Tibial nerve (tissue), 4 donors: ENCODE results near the gene GNAQ. TPM values are rescaled to one million over a fixed set of nuclear protein-coding genes. Genes with fewer than 3 reads are reported as not detected.

Source experiments
- DNase-seq, 2 donors: peaks; one replicate each; pipeline ENCODE4 v3.0.0-alpha.2; 2019; ENCODE audit warnings: low spot score in 2 of 2
- H3K27ac ChIP-seq, 4 donors: fragments of 200-600 bp; sonication (generic) in 3 of 4; one replicate each; pipeline ENCODE4 v1.5.1; 2017 to 2019; ENCODE audit warnings: mild to moderate bottlenecking in 1 of 4
- H3K27me3 ChIP-seq, 2 donors: fragments of 200-600 bp; sonication (generic) in 1 of 2; one replicate each; pipeline versions ENCODE4 v1.5.1 to v1.6.0; 2017 to 2019
- H3K36me3 ChIP-seq, 3 donors: fragments of 200-600 bp; sonication (generic); one replicate each; pipeline ENCODE4 v1.5.1; 2018 to 2019
- H3K4me1 ChIP-seq, 4 donors: fragments of 200-600 bp; sonication (generic) in 3 of 4; one replicate each; pipeline ENCODE4 v1.5.1; 2017 to 2019
- H3K4me3 ChIP-seq, 4 donors: fragments of 200-600 bp; sonication (generic) in 3 of 4; one replicate each; pipeline ENCODE4 v1.5.1; 2017 to 2019; ENCODE audit warnings: mild to moderate bottlenecking in 1 of 4, moderate library complexity in 1 of 4
- H3K9me3 ChIP-seq, 4 donors: fragments of 200-600 bp; sonication (generic) in 3 of 4; one replicate each; pipeline ENCODE4 v1.5.1; 2017 to 2019
- CTCF ChIP-seq, 5 experiments: fragments of 200-600 bp in 3 of 5; fragments of 450-650 bp in 2 of 5; sonication (generic) in 3 of 5; IDR thresholded peaks; one replicate each; pipeline ENCODE4 v1.5.1; 2016 to 2019; ENCODE audit warnings: antibody characterized with exemption in 5 of 5, mild to moderate bottlenecking in 3 of 5, moderate library complexity in 2 of 5
- EP300 ChIP-seq, 2 donors: sonication (generic); formaldehyde crosslinking; IDR thresholded peaks; one replicate each; pipeline ENCODE4 v1.6.1; 2017; ENCODE audit warnings: antibody characterized with exemption in 2 of 2, mild to moderate bottlenecking in 1 of 2
- POLR2A ChIP-seq, 2 donors: fragments of 450-650 bp; IDR thresholded peaks; one replicate each; pipeline ENCODE4 v1.6.1; 2017; ENCODE audit warnings: antibody characterized with exemption in 2 of 2, mild to moderate bottlenecking in 2 of 2, moderate library complexity in 2 of 2
- WGBS, 2 donors: methylation state at CpG; one replicate each; pipeline ENCODE4 v1.1.5; 2018; 5-methylcytosine and 5-hydroxymethylcytosine counted together
- total RNA-seq, 4 donors: library from RNA; depleted of rRNA; stranded (reverse); fragments of >200 nt; gene quantifications; one replicate each; pipeline ENCODE4 v1.1.0, GENCODE V29; 2016

The GNAQ gene
- total RNA-seq, 4 donors from 2014 or later = 38.7 to 50.3 (median 41.6) TPM

DNA sequence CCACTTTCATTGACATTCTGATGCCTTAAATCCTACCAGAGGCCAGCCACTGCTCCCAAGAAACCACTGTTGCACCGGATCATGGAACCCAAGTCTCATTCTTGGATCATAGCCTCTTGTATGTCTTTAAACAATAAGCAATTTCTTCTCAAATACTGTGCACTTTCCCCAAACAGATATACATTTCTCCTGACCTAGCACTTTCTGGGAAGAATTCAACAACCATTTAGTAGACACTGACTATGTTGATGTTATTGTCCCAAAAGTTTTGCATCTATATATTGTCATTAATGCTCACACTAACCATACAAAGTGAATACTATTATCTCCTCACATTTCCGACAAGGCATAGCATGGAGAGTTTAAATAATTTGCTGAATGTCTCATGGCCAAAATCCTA is 123.3 kb downstream of the GNAQ start:
- no peaks in the 10 kb centered on the region for H3K9me3 ChIP-seq
- no peak for DNase-seq
- peaks cover 0 to 56% (median 6%) of the 10 kb centered on the region in 4 donors for H3K4me1 ChIP-seq
- H3K27me3 ChIP-seq = no peaks in the 10 kb centered on the region
- TF ChIP-seq POLR2A (IDR thresholded peaks at IDR 0.05) (no peak), CTCF (IDR thresholded peaks at IDR 0.05) (no peak), EP300 (IDR thresholded peaks at IDR 0.05) (no peak)
- H3K36me3 ChIP-seq = peaks cover 0 to 7% (median 0%) of the 10 kb centered on the region in 3 donors
- no peak overlapping the region for H3K27ac ChIP-seq
- no peak overlapping the region for H3K4me3 ChIP-seq
- WGBS, 2 donors = 76 to 84% methylated on average over 2 of the region's 2 CpGs

GRCh38 chr9:77907585-77907984 is 124.0 kb downstream of the GNAQ start:
- no peak for TF ChIP-seq CTCF (IDR thresholded peaks at IDR 0.05)
- WGBS, 2 donors = 55 to 57% methylated on average over 4 of the region's 4 CpGs
- Histone ChIP-seq H3K36me3 (peaks cover 0 to 4% (median 0%) of the 10 kb centered on the region in 3 donors), H3K4me3 (no peak overlapping the region), H3K9me3 (no peaks in the 10 kb centered on the region), H3K27me3 (no peaks in the 10 kb centered on the region), H3K27ac (no peak overlapping the region), H3K4me1 (peaks cover 0 to 56% (median 6%) of the 10 kb centered on the region in 4 donors)
- no peak for DNase-seq

- H3K4me1 ChIP-seq = peaks cover 0 to 52% (median 6%) of the 10 kb centered on the region in 4 donors
- H3K27me3 ChIP-seq = no peaks in the 10 kb centered on the region
- TF ChIP-seq EP300 (IDR thresholded peaks at IDR 0.05) = no peak
- TF ChIP-seq POLR2A (IDR thresholded peaks at IDR 0.05) = no peak
- TF ChIP-seq CTCF (IDR thresholded peaks at IDR 0.05) = no peak
- H3K4me3 ChIP-seq = no peak overlapping the region
- H3K27ac ChIP-seq = no peak overlapping the region
- no peaks in the 10 kb centered on the region for H3K9me3 ChIP-seq
- WGBS, 2 donors = 63 to 87% methylated on average over 1 of the region's 1 CpG
- H3K36me3 ChIP-seq = peaks cover 0 to 4% (median 0%) of the 10 kb centered on the region in 3 donors
- DNase-seq = no peak
These were observed 124.6 kb downstream of the GNAQ start for GRCh38 chr9:77906991-77907390.

DNA sequence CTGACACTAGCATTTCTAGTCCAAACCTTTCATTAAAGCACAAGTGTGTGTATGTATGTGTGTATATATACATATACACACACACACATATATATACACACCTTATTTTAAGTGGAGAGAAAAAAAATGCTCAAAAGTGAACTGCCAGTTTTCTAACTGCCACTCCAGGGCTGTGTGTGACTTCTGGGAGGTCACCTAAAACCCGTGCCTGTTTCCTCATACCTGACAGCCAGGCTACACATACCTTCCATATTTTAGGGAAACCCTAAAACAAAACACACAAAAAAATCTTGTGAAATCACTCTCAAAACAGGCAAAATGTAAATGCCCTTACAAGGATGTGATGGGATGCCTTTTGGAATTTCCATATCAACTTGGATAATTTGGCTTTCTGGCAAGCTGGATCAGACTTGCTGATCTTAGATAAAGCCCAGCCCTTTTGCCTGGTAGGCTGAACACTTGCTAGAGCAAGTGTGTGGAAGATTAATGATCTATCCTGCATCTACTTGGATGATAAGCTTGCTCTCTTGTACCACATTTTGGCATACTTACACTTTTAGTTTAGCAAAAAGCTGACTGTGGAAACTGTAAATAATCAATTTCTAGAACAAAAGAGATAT is 127.8 kb downstream of the GNAQ start:
- Histone ChIP-seq H3K9me3 (no peaks in the 10 kb centered on the region), H3K4me3 (no peak overlapping the region)
- 67 to 82% methylated on average over 1 of the region's 1 CpG for WGBS, 2 donors

More for the DNA sequence above, 127.8 kb downstream of the GNAQ start:
- Histone ChIP-seq H3K27me3 (no peaks in the 10 kb centered on the region), H3K36me3 (peaks cover 0 to 4% (median 0%) of the 10 kb centered on the region in 3 donors), H3K4me1 (peaks cover 0 to 29% (median 3%) of the 10 kb centered on the region in 4 donors), H3K27ac (no peak overlapping the region)
- no peak for DNase-seq
- TF ChIP-seq EP300 (IDR thresholded peaks at IDR 0.05) (no peak), CTCF (IDR thresholded peaks at IDR 0.05) (no peak), POLR2A (IDR thresholded peaks at IDR 0.05) (no peak)
